Measurements from ENCODE around the gene PLEKHG3.
A peak's percentile ranks its signal among the peaks of the same experiment; 100 is the strongest.

Gene PLEKHG3

DNA sequence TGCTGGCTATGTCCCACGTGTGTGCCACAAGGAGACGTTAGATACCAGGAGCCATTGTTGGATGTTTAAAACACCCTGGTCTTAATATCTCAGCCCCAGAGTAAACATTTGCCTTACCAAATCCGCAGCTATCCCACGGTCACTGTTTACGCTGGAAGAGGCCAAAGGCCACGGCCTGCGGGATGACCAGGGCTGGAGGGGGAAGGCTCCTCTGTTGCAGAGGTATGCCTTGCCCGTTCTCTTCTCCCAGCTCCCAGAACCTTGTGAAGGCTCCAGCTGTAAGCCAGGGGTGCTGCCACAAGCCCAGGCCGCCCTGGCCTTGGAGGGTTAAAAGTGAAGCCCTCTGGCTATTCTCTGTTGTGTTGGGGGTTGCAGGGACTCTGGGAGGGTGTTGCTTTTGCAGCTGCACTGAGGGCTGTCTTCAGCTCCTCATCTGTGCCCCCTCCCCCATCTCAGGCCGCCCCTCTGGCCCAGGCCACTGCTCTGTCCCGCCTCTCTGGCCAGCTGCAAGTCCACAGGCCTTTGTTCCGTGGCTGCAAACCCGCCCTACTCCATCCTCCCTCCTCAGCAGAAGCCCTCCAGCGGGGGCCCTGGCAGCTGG, 2.5 kb downstream of the PLEKHG3 start:
- TF ChIP-seq POLR2A (IDR thresholded peaks at IDR 0.05; ENCODE audit: low read depth, low read length): no peak
- DNase-seq (ENCODE audit: insufficient read length, low spot score) (no peak), FAIRE-seq (no peak)

DNA sequence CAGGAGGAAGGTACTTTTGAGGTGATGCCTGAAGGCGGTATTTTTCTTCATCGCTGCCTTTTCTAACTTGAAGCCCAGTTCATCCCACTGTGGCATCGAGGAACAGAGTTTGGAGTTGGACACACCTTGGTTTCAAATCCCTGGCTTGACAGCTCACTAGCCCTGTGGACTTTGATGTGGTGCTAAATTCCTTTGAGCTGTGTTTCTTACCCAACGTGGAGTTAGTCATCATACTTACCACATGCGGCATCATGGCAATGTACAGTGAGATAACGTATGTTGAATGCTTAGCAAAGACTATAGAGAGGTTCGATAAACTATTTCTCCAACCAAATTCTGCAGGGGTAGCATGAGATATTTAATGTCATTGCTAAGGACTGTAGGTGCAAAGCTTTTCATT, 3.4 kb downstream of the PLEKHG3 start:
- FAIRE-seq (peak; percentile 100), DNase-seq (ENCODE audit: insufficient read length, low spot score) (peak; percentile 83)
- TF ChIP-seq POLR2A (IDR thresholded peaks at IDR 0.05; ENCODE audit: low read depth, low read length): no peak

DNA sequence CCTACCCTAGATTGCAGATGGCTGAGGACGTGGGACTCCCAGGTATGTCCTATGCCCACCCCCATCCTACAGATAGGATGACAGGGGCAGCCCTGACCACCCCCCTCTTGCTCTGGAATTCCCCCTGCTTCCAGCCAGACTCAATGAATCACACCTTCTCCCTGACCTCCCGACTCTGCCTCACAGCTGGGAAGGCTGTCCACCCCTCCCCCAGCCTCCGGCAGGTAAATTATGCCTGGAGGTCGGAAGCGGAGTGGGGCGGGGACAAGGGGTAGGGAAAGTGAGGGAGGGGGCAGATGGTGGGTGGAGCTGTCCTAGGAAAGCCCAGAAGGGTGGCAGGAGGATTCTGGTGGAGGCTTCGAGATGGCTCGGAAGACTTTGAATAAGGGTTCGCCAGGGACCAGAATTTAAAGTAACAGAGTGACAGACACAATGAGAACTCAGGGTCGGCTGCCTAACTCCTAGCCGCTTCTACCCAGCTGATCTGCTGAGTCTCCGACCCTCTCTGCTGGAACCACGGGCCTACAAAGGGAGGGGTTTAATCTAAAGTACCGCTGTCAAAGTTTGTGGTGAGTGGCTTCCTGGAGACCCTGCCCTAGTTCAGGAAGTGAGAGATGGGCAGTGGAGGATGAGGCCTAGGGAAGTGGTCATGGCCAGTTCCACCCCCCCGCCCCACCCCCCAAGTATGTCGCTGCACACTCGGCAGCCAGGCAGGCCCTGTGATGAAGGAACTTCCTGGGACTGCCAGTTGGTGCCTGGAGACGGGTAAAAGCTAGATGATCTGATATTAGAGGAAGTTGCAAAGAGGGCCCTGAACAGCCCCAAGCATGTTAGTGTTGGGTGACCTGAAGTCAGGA, 4.2 kb downstream of the PLEKHG3 start:
- DNase-seq (ENCODE audit: insufficient read length, low spot score) (peak; percentile 54), FAIRE-seq (no peak)
- no peak for TF ChIP-seq POLR2A (IDR thresholded peaks at IDR 0.05; ENCODE audit: low read depth, low read length)

DNA sequence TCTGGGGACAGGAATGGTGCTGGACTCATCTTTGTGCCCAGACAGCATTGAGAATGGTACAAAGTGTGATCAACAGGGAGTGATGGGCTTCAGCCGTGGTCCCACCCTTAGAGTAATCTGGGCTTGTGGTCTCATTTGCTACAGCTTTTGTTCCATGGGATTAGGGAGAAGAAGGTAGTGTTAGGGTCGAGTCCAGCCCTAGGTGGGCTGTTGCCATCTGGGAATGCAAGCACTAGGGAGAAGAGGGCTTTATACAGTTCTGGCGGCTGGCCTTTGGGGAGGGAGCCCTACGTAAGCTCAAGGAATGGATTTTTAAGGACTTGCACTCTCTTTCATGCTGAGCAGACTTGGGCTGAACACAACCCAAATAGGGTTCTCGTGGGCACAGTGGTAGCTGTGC, 4.9 kb downstream of the PLEKHG3 start:
- no peak for TF ChIP-seq POLR2A (IDR thresholded peaks at IDR 0.05; ENCODE audit: low read depth, low read length)
- FAIRE-seq: no peak
- no peak for DNase-seq (ENCODE audit: insufficient read length, low spot score)

DNA sequence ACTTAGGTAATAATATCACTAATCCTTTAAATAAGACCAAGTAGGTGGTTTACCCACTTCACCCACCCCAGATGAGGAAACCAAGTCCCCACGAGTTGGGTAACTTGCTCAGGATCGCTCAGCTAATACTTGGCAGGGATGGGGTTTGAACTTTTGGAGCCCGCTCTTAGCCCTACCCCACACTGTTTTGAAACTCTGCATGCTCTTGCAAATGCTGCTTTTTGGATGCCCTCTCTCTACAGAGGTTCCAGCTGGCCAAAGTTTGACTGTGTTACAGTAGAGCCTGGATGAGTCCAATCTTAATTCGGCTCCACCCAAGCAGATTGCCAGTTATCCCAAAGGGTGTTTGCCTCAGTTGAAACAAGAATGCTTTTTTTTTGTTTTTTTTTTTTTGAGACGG, 6.8 kb downstream of the PLEKHG3 start:
- FAIRE-seq (no peak), DNase-seq (ENCODE audit: insufficient read length, low spot score) (no peak)
- no peak for TF ChIP-seq POLR2A (IDR thresholded peaks at IDR 0.05; ENCODE audit: low read depth, low read length)

DNA sequence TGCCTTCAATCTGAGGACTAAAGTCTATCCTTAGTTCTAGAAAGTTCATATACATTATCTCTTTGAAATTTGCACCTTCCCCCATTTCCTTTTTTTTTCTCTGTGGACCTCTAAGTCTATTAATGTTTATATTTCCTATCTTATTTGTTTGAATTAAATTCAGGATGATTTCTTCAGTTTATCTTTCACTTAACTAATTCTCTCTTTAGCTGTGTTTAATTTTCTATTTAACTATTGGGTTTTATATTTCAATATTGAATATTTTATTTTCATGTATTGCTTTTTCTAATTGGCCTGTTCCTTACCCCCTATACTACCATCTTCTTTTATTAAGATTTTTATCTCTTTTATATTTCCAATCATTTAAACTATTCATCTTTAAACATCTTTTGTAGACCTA, 9.5 kb downstream of the PLEKHG3 start:
- FAIRE-seq (no peak), DNase-seq (ENCODE audit: insufficient read length, low spot score) (no peak)
- TF ChIP-seq POLR2A (IDR thresholded peaks at IDR 0.05; ENCODE audit: low read depth, low read length): no peak

DNA sequence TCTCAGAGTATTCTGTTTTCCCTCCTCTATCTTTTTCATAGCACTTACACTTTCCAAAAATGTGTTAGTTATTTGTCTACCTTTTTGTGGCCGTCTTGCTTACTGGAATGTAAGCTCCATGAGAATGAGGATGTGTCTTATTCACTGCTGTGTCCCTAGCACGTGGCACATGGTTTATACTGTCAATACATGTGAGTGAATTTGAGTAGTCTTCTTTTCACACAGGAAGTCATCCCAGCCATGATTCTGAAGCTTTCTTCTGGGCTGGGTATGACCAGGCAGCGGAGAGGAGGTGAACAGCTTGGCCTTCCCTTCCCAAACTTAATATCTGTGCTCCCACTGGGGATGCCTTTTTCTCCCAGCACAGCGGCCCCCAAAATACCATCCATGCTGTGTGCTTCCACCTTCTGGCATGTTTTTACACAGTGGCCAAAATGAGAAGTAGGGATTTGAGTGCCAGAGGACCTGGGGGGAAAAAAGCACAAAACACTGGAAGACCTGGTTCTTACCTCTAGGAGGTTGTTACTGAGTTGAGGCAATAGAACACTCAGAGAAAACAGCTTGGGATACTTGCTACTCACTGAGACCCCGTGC, 10.3 kb downstream of the PLEKHG3 start:
- no peak for TF ChIP-seq POLR2A (IDR thresholded peaks at IDR 0.05; ENCODE audit: low read depth, low read length)
- FAIRE-seq (no peak), DNase-seq (ENCODE audit: insufficient read length, low spot score) (no peak)

DNA sequence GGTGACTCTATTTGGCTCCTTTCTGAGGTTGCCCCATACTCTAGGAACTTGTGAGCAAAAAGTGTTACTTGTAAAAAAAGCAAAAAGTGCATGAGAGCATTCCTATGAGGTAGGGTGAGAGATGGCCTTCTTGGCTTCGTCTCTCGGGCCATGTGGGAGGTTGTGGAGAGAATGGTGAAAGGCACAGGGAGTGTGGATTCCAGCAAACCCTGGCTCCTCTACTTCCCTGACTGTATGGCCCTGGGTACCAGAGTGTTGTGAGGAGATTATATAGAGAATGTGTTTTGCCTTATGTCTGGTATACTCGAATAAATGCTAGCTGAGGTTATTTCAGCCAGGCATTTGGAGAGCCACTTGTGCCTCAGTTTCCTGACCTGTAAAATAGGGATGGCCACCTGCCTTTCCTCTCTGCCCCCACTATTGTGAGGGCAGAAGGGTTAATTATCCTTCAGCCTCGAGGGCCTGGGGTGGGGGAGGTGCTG, 11.0 kb downstream of the PLEKHG3 start:
- DNase-seq (ENCODE audit: insufficient read length, low spot score): no peak
- TF ChIP-seq POLR2A (IDR thresholded peaks at IDR 0.05; ENCODE audit: low read depth, low read length): no peak
- FAIRE-seq: no peak

DNA sequence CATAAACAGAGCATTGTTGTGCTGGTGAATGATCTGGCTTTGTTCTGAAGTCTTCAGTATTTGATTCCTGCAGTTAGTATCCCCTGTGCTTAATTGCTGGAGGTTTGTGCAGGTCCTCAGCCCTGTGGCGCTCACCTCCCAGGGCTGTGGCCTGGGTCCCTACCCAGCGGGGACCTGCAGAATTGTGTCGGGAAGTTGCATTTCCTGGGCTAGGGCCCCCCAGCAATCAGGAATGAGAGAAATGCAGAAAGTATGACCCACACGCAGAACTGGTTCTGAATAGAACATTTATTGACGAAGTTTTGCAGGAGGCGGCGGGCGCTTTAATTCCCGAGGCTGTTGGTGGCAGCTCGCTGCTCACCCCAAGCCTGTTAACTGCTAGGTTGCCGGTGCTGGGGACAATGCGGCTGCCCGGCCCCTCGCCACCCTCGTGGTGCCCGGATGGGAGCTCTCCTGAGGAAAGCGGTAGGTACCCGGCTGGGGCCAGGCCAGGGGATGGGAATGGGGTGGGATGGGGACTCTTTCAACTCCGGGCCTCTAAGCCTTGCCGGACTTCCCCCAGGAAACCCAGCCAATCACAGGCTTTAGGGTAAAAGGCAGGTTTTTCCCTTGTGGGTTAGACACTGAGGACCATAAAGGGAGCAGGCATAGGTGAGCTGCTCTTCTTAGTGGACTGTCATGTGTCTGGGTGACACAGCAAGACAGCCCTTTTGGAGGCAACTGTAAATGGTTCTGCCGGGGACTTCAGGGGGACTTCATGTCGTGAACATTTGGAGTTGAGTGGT, 11.6 kb downstream of the PLEKHG3 start:
- TF ChIP-seq POLR2A (IDR thresholded peaks at IDR 0.05; ENCODE audit: low read depth, low read length): no peak
- FAIRE-seq: no peak
- DNase-seq (ENCODE audit: insufficient read length, low spot score): no peak

DNA sequence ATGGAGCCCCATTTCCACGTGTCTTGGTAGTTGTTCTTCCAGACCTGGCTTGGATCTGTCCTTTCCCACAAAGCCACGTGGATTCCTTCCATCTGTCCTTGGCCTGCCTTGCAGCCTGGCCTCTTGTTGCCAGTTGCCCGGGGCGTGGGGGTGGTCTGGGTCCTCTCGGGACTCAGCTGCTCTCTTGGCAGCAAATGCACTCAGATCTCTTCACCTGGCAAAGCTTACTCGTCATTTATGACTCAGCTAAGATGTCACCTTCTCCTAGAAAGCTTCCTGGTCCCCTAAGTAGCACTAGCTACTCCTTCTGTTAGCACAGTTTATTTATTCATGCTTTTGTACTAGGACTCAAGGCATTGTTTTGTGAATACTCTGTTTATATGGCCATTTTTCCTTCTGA, 13.6 kb downstream of the PLEKHG3 start:
- no peak for TF ChIP-seq POLR2A (IDR thresholded peaks at IDR 0.05; ENCODE audit: low read depth, low read length)
- FAIRE-seq (no peak), DNase-seq (ENCODE audit: insufficient read length, low spot score) (no peak)

DNA sequence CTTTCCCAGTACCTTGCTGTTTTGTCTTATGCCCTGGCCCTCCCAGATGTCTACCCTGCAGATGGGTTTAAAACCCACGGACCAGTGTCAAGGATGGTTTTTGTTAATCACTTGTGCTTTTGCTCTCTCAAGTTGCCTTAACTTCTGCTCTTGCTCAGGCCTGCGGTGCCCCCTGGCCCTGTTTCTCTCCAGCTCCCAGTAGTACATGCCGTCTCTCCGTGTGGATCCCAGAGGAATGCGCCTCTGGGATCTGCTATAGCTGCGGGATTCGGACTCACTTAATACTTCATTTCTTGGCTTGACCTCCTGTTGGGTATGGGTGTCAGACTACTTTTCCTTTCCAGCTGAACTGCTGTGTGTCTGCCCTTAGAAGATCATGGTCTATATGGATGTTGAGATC, 14.5 kb downstream of the PLEKHG3 start:
- DNase-seq (ENCODE audit: insufficient read length, low spot score): no peak
- no peak for FAIRE-seq
- TF ChIP-seq POLR2A (IDR thresholded peaks at IDR 0.05; ENCODE audit: low read depth, low read length): no peak

DNA sequence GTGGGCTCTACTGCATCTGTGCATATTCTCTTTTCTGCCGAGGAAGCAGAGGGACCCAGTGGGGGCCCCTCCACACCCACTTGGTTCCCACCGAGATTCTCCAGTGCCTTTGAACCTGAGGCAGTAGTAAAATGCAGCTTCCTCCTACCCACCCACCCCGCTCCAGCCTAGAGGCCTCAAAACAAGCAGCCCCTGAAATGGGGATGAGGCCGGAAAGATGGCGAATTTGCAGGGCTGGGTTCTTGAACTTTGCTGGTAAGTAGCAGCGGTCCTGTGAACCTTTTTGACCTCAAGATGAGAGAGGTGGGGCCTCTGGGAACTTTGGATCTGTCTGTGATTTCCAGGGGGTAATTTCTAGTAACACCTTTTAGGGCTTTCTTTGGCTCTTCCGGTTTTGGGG, 15.4 kb downstream of the PLEKHG3 start:
- DNase-seq (ENCODE audit: insufficient read length, low spot score) (no peak), FAIRE-seq (no peak)
- TF ChIP-seq POLR2A (IDR thresholded peaks at IDR 0.05; ENCODE audit: low read depth, low read length): no peak

DNA sequence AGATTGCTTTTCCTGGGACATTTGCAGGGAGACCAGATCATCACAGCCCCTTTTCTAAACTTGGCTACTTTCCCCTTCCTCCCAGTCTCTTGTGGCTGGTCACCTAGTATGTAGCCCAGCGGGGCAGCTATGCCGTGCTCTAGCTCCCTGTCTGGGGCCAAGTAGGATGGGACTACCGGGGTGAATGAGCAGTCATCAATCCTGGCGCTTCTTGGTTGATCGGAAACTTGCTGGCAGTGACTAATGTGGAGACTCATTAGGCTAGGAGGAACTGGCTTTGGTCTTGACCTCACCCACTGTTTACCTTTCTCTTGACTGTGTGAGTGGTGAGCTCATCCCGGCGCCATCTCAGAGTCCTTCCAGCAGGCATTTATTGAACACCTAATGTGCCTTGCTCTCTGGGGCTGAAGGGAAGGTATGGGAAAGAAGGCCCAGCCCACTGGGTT, 15.9 kb downstream of the PLEKHG3 start:
- no peak for TF ChIP-seq POLR2A (IDR thresholded peaks at IDR 0.05; ENCODE audit: low read depth, low read length)
- DNase-seq (ENCODE audit: insufficient read length, low spot score): peak; percentile 84

DNA sequence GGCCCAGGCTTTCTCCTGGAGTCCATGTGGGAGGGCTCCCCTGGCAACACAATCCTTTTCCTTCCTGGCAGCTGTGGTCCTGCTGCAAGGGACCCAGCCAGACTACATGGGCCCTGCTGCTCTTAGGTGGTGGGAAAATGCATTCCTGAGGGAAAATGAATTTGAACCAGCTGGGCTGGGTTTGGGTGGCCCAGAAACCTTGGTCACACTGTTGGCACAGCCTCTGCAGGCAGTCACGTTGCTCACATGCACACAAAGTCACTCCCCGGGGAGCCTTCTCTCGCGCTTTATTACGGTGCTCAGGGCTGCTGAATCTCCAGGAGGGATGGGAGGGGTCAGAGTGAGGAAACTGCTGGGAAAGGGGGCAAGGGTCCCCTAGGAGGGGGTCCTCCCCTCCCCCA, 17.2 kb downstream of the PLEKHG3 start:
- DNase-seq (ENCODE audit: insufficient read length, low spot score): peak; percentile 44

More for the DNA sequence above, 15.9 kb downstream of the PLEKHG3 start:
- peak; percentile 96 for FAIRE-seq

More for the DNA sequence above, 17.2 kb downstream of the PLEKHG3 start:
- TF ChIP-seq POLR2A (IDR thresholded peaks at IDR 0.05; ENCODE audit: low read depth, low read length): no peak
- peak; percentile 70 for FAIRE-seq
